ENCODE data around the gene RBAK.
A peak's percentile ranks its signal among the peaks of the same experiment; 100 is the strongest.
"Not testable (repeated sequence)": the region's sequence is repeated elsewhere in the genome, so short reads cannot be mapped to it uniquely, and the experiment has no call there.

The RBAK gene

DNA sequence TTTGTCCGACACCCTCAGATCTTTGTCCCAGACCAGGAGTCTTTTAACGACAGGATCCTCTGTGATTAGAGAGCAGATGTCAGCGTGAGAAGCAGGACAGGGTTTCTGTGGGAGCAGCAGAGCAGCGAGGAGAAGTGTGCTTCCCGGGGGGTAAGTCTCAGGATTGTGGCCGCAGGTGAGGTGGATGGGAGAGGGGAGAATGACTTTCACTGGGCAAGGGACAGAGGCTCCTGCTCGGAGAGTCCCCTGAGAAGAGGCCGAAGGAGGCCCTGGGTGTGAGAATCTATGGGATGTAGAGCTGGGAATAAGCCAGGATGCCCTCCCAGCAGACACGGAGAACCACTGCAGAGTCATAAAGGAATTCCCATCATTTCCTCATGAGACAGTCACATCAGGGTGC, 10.4 kb upstream of the RBAK start:
- DNase-seq, result no peak
- no peak for TF ChIP-seq GATA1 (IDR thresholded peaks at IDR 0.05; ENCODE audit: low read depth, low read length)
- no peak for TF ChIP-seq POLR2A (IDR thresholded peaks at IDR 0.05; ENCODE audit: low read length)

DNA sequence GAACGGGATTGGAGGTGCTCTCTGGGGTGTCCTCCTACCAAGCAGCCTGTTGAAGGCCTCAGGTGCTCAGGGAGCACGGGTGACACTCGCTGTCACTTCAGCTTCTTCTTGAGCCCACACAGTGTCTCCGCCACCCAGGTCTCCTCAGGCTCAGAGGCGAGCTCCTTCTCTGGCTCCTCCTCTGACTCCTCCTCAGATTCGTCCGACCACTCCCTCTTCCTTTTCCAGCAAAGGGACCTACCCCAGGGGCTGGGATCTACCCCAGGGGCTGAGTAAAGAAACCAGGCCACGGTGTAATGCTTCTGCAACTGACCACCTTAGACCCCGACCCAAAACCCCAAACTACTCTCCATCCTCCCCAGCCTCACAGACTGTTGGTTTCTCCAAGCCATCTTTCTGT, 9.2 kb upstream of the RBAK start:
- no peak for DNase-seq
- TF ChIP-seq POLR2A (IDR thresholded peaks at IDR 0.05; ENCODE audit: low read length), result no peak
- no peak for TF ChIP-seq GATA1 (IDR thresholded peaks at IDR 0.05; ENCODE audit: low read depth, low read length)

DNA sequence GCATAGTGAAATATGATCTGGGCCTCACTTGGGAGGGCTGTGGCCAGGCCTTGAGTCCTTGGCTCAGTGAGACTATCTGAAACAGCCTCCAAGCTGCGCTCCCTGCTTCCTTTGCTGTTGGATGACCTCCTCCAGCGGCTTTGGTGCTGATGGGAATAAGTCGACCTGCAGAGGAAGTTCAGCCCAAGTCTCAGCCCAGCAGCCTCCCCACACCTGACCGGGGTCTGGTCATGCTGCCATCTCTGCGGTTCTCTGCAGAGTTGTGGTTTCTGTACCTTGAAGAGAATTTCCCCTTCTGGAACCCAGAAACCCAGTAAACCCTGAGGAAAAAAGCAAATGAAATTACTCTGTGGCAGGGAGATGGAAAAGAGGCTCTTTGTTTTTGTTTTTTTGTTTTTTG, 4.6 kb upstream of the RBAK start:
- DNase-seq, result no peak
- no peak for TF ChIP-seq GATA1 (IDR thresholded peaks at IDR 0.05; ENCODE audit: low read depth, low read length)
- TF ChIP-seq POLR2A (IDR thresholded peaks at IDR 0.05; ENCODE audit: low read length), result no peak

DNA sequence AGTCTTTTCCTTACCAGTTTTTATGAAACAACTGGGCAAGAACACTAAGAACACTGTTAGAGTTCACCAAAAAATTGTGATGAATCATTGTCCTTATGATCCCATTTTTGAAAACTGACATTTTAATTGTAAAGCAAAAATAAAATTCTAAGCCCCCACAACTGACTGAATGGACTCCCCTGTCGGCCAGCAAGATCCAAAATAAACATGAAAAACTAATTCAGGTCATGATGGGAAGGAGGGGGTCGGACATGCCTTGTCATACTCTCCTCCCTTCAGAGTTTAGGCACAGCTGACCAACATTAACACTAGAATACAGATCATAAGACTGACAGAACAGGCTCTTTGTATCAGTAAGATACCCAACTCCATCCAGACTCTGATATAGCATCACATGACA, 2.0 kb upstream of the RBAK start:
- no peak for TF ChIP-seq GATA1 (IDR thresholded peaks at IDR 0.05; ENCODE audit: low read depth, low read length)
- no peak for TF ChIP-seq POLR2A (IDR thresholded peaks at IDR 0.05; ENCODE audit: low read length)
- no peak for DNase-seq

DNA sequence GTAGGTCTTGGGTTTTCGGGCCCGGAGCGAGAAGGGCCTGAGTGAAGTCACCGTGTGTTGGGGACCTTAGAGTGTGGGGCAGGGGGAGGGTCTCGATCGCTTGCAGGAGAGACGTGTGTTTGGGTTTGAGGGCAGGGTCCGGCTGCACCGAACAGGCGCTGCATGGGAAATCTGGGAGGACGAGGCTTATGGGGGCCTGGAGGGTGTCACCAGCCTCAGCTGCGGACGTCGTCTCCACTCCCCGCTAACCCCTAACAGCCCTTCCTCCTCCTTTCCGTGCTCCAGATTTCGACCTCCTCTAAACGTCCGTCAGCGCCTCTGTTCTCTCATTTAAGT, 705 bp downstream of the RBAK start:
- peak in 1 of 2 experiments; percentile 47 for DNase-seq

DNA sequence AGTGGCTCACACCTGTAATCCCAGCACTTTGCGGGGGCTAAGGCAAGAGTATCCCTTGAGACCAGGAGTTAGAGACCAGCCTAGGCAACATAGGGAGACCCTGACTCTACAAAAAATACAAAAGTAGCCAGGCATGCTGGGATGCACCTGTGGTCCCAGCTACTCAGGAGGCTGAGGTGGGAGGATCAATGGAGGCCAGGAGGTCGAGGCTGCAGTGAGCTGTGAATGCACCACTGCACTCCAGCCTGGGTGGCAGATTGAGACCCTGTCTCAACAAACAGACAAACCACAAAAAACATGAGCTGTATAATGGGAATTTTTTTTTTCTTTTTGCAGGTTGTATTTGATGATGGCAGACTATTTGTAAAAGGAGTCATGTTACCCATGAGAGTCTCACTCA, 1.5 kb downstream of the RBAK start:
- DNase-seq, result not testable (repeated sequence)

DNA sequence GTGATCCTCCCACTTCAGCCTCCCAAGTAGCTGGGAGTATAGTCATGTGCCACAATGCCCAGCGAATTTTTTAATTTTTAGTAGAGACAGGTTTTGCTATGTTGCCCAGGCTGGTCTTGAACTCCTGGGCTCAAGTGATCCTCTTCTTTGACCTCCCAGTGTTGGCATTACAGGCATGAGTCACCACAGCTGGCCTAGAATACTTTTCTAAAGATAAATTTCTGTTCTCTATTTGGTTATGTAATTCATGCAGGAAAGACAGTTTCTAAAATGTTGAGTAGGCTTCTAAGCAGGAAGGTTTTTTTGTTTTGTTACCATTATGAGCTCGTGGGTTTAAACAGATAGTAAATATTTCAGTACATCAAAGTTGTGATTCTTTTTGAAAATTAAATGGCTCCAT, 5.0 kb downstream of the RBAK start:
- DNase-seq, result no peak
- no peak for TF ChIP-seq POLR2A (IDR thresholded peaks at IDR 0.05; ENCODE audit: low read length)
- no peak for TF ChIP-seq GATA1 (IDR thresholded peaks at IDR 0.05; ENCODE audit: low read depth, low read length)

DNA sequence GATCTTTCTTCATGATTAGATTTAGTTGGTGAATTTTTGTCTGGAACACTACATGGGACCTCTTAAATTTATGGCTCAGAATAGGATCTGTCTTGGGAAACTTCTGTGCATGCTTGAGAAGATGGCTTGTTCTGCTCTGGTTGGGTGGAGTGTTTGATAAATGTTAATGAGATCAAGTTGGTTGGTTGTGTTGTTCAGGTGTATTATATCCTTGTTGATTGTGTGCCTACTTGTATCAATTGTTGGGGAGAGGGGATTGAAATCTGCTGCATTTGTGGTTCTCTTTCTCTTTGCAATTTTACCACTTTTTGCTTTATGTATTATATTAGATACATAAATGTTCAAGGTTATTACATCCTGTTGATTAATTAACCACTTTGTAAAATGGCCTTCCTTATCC, 6.1 kb downstream of the RBAK start:
- DNase-seq, result not testable (repeated sequence)

DNA sequence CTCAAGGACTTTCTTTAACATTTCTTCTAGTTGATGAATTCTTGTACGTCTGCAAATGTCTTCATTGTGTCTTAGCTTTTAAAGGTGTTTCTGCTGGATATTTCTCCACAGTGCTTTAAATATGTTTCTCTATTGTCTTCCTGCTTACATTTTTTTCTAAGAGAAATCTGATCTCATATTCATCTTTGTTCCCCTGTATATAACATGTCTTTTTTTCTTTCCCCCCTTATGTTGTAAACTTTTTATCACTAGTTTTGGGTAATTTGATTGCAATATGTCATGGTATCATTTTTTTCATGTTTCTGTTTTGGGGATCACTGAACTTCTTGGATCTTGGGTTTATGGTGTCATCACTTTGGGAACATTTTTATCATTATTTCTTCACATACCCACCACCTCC, 7.5 kb downstream of the RBAK start:
- DNase-seq, result no peak
- TF ChIP-seq GATA1 (IDR thresholded peaks at IDR 0.05; ENCODE audit: low read depth, low read length), result no peak
- TF ChIP-seq POLR2A (IDR thresholded peaks at IDR 0.05; ENCODE audit: low read length), result no peak

DNA sequence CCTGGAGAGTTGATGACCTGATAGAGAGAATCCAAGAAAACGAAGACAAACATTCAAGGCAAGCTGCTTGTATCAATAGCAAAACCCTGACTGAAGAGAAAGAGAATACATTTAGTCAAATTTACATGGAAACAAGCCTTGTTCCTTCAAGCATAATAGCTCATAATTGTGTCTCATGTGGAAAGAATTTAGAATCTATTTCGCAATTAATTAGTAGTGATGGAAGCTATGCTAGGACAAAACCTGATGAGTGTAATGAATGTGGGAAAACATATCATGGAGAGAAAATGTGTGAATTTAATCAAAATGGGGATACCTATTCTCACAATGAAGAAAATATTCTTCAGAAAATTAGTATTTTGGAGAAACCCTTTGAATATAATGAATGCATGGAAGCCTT, 18.0 kb downstream of the RBAK start:
- TF ChIP-seq POLR2A (IDR thresholded peaks at IDR 0.05; ENCODE audit: low read length) (no peak), GATA1 (IDR thresholded peaks at IDR 0.05; ENCODE audit: low read depth, low read length) (no peak)
- DNase-seq, result no peak

DNA sequence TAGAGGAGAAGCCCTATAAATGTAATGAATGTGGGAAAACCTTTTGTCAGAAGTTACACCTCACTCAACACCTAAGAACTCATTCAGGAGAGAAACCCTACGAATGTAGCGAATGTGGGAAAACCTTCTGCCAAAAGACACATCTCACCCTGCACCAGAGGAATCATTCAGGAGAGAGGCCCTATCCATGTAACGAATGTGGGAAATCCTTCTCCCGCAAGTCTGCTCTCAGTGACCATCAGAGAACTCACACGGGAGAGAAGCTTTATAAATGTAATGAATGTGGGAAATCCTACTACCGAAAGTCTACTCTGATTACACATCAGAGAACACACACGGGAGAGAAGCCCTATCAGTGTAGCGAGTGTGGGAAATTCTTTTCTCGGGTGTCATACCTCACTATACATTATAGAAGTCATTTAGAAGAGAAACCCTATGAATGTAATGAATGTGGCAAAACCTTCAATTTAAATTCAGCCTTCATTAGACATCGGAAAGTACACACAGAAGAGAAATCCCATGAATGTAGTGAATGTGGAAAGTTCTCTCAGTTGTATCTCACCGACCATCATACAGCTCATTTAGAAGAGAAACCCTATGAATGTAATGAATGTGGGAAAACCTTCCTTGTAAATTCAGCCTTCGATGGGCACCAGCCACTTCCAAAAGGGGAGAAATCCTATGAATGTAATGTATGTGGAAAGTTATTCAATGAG, 18.9 kb downstream of the RBAK start:
- peak; percentile 32 to 57 for DNase-seq
- no peak for TF ChIP-seq GATA1 (IDR thresholded peaks at IDR 0.05; ENCODE audit: low read depth, low read length)

DNA sequence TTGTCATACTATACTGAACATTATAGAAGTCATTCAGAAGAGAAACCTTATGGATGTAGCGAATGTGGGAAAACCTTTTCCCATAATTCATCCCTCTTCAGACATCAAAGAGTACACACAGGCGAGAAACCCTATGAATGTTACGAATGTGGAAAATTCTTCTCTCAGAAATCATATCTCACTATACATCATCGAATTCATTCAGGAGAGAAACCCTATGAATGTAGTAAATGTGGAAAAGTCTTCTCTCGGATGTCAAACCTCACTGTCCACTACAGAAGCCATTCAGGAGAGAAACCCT, 19.4 kb downstream of the RBAK start:
- no peak for DNase-seq
- TF ChIP-seq GATA1 (IDR thresholded peaks at IDR 0.05; ENCODE audit: low read depth, low read length), result no peak
- no peak for TF ChIP-seq POLR2A (IDR thresholded peaks at IDR 0.05; ENCODE audit: low read length)

DNA sequence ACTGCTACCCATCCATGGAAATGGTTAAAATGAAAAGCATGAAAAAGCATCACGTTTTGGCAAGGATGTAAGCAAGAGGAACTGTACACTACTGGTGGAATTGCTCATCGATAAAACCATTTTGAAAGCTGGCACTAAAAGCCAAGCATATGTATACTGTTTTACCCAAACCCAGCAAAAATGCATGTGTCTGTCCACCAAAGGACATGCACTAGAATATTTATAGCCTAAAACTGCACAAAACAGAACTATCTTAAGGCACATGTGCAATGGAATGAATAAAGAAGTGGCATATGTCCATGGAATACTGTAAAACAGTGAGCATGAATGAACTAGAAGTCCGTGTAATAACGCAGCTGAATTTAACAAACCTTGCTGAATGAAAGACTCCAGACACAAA, 22.9 kb downstream of the RBAK start:
- TF ChIP-seq GATA1 (IDR thresholded peaks at IDR 0.05; ENCODE audit: low read depth, low read length) (no peak), POLR2A (IDR thresholded peaks at IDR 0.05; ENCODE audit: low read length) (no peak)

DNA sequence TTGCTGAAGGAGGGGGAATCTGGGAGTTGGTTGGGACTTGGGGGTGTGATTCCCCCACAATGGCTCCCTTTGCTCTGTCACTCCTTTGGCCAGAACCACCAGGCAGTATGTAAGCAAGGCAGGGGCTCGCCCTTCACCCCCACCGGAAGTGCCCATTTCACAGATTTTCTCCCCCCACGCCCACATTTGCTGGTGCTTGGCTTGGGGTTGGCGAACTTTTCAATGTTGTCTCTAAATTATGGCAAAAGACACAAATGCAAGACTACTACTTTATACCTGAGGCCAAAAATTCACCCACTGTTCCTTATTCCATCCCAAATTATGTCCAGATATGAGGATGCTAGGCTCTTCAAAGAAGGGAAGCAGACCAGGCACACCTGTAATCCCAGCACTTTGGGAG, 24.5 kb downstream of the RBAK start:
- DNase-seq, result no peak
- no peak for TF ChIP-seq POLR2A (IDR thresholded peaks at IDR 0.05; ENCODE audit: low read length)

More for the DNA sequence above, 22.9 kb downstream of the RBAK start:
- DNase-seq, result no peak

DNA sequence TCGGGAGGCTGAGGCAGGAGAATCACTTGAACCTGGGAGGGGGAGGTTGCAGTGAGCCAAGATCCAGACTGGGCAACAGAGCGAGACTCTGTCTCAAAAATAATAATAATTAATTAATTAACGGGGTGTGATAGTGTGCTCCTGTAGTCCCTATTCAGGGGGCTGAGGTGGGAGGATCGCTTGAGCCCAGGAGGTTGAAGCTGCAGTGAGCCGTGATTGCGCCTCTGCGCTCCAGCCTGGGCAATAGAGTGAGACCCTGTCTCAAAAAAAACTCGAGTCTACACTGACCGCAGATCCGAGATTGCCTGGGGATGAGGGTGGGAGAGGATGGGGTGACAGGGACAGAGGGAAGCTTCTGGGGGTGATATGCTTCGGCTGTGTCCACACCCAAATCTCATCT, 29.5 kb downstream of the RBAK start:
- not testable (repeated sequence) for DNase-seq

DNA sequence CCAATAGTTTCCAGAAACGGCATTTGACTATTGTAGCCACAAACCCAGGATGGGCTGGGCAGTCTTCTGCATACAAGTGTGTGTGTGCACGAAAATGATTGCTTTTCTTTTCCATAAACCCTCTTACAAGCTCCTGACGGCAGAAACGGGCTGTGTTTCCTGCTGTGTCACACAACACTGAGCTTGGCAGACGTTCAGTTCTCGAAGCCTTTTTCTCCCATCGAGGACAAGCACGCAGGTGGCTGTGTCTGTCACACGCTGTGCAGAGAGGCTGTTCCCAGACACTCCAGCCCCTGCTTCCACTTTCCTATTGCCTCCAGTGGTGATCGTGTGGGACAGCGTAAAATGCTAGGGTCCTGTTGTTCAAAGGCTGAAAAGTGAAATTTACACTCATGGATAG, 32.1 kb downstream of the RBAK start:
- DNase-seq, result no peak
- TF ChIP-seq GATA1 (IDR thresholded peaks at IDR 0.05; ENCODE audit: low read depth, low read length), result no peak
- TF ChIP-seq POLR2A (IDR thresholded peaks at IDR 0.05; ENCODE audit: low read length), result no peak

DNA sequence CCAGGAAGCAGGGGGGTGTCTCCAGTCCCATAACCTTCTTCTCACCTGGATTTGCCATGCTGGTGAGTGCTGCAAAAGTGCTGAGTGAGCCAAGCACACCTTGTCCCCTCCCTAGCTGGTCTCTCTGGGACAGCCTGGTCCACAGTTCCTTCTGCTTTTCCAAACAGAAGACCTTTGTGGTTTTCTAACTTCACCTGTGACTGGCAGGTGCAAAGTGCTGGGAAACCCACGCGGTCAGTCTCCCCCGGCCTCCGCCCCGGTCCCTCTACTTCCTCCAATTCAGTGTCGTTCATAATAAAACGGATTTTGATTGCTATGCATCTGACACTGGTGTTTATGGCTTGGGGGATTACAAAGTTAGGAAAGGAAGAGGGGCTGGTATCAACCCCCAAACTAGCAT, 37.1 kb downstream of the RBAK start:
- DNase-seq, result no peak
- no peak for TF ChIP-seq GATA1 (IDR thresholded peaks at IDR 0.05; ENCODE audit: low read depth, low read length)
- no peak for TF ChIP-seq POLR2A (IDR thresholded peaks at IDR 0.05; ENCODE audit: low read length)

Data from erythroblast (primary cell).